Uterus (tissue), 2 donors: Measurements from ENCODE around the gene YWHAB.

Experiments
- POLR2A ChIP-seq, 2 donors: fragments of 450-650 bp; IDR thresholded peaks; one replicate each; pipeline ENCODE4 v1.6.1; 2016; ENCODE audit warnings: antibody characterized with exemption in 2 of 2, mild to moderate bottlenecking in 1 of 2, moderate library complexity in 1 of 2
- TF ChIP-seq, protein P1 (sequence below), 4 experiments: fragments of 200-600 bp in 2 of 4; fragments of 450-650 bp in 2 of 4; sonication (generic) in 2 of 4; IDR thresholded peaks; one replicate each; pipeline ENCODE4 v1.5.1; 2016 to 2019; ENCODE audit warnings: antibody characterized with exemption in 4 of 4, mild to moderate bottlenecking in 2 of 4, moderate library complexity in 1 of 4

DNA sequence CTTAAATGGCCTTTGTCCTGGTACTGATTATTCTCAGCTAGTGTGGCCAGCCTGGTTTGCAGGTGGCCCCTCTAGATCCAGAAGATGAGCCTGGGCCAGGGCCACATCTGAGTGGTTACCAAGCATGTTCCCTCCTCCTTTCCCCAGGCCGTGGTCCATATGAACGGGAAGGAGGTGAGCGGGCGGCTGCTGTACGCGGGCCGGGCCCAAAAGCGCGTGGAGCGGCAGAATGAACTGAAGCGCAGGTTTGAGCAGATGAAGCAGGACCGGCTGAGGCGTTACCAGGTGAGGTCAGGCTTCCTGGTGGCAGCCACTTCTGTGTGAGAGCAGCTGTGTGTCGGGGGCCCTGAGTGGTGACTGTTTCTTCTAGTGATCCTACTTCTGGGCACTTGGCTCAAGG lies 35.9 kb downstream of the YWHAB start:
- TF ChIP-seq, protein P1, sequence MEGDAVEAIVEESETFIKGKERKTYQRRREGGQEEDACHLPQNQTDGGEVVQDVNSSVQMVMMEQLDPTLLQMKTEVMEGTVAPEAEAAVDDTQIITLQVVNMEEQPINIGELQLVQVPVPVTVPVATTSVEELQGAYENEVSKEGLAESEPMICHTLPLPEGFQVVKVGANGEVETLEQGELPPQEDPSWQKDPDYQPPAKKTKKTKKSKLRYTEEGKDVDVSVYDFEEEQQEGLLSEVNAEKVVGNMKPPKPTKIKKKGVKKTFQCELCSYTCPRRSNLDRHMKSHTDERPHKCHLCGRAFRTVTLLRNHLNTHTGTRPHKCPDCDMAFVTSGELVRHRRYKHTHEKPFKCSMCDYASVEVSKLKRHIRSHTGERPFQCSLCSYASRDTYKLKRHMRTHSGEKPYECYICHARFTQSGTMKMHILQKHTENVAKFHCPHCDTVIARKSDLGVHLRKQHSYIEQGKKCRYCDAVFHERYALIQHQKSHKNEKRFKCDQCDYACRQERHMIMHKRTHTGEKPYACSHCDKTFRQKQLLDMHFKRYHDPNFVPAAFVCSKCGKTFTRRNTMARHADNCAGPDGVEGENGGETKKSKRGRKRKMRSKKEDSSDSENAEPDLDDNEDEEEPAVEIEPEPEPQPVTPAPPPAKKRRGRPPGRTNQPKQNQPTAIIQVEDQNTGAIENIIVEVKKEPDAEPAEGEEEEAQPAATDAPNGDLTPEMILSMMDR (IDR thresholded peaks at IDR 0.05): no peak
- TF ChIP-seq POLR2A (IDR thresholded peaks at IDR 0.05): no peak
